NCI-H524 (cell line): ENCODE data around the gene USP11.

ENCODE experiments used
- DNase-seq, 2 experiments: peaks; one replicate each; lab custom pipeline; 2025; lab: John Stamatoyannopoulos, UW

USP11 gene

DNA sequence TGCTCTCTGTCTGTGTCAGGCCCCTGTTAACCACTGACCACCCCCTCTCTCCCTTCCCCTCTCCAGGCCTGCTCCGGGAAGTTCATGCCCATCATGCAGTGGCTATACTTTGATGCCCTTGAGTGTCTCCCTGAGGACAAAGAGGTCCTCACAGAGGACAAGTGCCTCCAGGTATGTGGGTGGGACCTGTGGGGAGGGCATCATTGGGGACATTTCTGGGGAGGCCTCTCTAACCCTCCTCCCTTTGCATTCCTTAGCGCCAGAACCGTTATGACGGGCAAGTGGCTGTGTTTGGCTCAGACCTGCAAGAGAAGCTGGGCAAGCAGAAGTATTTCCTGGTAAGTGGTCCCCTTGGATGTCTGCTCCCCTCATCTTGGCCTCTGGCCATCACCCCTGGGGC is 29.9 kb upstream of the USP11 start:
- DNase-seq: no peak

DNA sequence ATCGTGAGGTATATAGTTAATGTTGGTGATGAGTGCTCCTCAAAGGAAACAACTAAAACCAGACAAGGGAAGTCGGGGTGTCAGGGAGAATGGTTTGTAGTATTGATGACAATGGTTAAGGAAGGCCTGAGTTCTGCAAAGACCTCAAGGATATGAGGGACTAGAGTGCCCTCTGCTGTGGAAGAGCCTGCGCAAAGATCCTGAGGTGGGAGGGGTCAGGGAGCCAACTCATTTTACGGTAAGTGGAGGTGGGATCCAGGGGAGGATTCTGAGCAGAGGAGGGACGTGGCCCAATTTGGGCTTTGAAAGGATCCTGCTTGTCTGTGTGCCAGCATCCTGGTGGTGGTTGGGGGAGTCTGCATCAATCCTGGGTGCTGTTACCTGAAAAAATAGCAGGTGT is 27.8 kb upstream of the USP11 start:
- peak; percentile 17 to 69 for DNase-seq

DNA sequence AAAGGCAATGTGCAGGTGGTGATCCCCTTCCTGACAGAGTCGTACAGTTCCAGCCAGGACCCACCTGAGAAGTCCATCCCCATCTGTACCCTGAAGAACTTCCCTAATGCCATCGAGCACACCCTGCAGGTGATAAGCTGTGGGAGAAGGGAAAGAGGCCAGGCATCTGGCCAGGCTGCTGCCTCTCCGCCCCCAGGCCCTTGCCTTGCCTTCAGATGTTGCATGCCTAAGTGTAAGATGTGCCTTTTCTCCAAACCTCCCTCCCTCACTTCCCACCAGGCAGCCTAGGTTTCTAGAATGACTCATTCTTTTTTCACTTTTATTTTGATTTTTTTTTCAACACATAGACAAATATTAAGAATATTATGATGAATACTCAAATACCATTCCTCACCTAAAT is 26.5 kb upstream of the USP11 start:
- no peak for DNase-seq

- DNase-seq: no peak
Observed at GRCh38 chrX:47208108-47208507, 24.7 kb upstream of the USP11 start.

DNA sequence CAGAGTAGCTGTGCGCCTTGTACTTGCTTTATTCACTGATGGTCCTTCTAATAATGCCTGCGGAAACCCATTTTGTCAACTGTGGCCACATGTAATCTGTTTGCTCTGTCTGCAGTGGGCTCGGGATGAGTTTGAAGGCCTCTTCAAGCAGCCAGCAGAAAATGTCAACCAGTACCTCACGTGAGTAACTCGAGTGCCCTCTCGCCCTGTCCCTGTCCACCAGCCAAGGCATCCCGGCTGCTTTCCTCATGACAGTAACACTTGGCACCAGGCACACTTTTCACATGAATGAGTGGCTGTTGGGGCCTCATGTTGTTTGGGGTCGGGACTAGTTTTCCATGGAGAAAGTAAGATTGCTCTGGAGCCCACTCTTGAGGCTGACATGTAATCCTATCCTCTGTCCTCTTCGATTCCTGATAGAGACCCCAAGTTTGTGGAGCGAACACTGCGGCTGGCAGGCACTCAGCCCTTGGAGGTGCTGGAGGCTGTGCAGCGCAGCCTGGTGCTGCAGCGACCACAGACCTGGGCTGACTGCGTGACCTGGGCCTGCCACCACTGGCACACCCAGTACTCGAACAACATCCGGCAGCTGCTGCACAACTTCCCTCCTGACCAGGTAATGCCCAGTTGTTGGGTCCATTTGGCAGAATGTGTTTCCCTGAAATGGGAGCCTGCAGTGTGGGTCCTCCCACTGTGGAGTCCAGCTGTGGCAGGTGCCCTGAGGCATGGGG is 23.1 kb upstream of the USP11 start:
- DNase-seq: no peak

DNA sequence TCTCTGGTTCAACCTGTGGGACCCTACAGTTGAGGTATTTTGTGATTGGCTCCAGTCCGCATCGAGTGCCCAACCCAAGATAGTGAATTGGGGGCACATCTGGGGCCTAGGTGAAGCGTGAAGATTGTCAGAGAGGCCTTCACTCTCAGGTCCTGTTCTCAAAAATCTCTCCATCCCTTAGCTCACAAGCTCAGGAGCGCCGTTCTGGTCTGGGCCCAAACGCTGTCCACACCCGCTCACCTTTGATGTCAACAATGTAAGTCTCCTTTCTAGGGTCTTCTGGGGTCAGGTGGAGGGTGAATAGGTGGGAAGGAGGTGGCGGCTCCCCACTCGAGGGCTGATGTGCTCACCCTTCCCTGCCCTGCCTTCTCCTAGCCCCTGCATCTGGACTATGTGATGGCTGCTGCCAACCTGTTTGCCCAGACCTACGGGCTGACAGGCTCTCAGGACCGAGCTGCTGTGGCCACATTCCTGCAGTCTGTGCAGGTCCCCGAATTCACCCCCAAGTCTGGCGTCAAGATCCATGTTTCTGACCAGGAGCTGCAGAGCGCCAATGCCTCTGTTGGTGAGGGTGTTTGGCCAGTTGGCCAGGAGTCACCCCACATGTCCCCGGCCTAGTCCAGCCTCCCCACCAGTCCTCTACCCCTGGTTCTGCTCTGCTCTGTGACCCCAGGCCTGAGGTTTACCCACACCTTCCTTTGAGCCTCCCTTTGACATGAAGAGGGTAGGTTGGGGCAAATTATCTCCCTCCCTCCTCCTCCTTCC is 22.0 kb upstream of the USP11 start:
- DNase-seq: no peak

- DNase-seq: no peak
Observed at GRCh38 chrX:47212381-47213293, 20.2 kb upstream of the USP11 start.

DNA sequence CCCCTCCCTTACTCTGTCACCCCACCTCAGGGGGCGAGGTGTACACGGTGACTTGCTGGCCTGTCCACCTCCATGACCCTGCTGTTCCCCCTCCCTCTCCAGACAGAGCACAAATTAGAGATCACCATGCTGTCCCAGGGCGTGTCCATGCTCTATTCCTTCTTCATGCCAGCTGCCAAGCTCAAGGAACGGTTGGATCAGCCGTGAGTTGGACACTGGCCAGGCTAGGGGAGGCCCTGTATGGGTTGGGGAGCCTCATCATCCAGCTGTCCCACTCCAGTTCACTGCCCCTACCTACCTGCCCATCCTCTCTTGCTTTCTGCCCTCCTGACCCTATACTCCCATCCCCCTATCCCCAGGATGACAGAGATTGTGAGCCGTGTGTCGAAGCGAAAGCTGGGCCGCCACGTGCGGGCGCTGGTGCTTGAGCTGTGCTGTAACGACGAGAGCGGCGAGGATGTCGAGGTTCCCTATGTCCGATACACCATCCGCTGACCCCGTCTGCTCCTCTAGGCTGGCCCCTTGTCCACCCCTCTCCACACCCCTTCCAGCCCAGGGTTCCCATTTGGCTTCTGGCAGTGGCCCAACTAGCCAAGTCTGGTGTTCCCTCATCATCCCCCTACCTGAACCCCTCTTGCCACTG is 18.3 kb upstream of the USP11 start:
- DNase-seq: peak in 1 of 2 experiments; percentile 11

DNA sequence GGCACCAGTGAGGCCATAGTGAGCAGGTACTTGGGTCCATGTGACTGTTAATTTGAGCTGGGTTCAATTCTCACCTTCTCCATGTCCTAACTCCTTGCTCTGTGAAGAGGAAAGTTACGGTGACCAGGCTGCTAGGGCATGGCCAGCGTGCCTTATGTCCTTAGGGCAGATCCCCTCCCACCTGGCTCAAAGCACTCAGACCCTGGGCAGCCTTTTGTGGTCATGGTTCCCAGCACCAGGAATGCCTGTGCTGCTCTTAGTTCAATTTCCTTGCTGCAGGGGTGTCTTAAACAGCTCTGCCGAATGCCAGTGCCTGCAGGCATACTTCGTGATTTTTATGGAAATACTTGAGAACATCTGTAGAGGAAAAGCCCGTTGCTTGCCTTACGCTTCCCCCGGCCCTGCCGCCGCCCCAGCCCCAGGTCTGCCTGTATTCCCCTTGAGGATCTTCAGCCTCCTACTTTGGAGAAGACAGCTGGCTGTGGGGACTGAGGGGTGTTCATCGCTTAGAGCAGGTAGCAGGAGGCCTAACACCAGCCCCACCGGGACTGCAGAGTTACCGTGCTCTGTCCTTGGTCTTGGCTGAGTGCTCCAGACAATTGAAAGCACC is 17.4 kb upstream of the USP11 start:
- no peak for DNase-seq

- peak in 1 of 2 experiments; percentile 20 for DNase-seq
Observed at GRCh38 chrX:47216393-47216925, 16.4 kb upstream of the USP11 start.

DNA sequence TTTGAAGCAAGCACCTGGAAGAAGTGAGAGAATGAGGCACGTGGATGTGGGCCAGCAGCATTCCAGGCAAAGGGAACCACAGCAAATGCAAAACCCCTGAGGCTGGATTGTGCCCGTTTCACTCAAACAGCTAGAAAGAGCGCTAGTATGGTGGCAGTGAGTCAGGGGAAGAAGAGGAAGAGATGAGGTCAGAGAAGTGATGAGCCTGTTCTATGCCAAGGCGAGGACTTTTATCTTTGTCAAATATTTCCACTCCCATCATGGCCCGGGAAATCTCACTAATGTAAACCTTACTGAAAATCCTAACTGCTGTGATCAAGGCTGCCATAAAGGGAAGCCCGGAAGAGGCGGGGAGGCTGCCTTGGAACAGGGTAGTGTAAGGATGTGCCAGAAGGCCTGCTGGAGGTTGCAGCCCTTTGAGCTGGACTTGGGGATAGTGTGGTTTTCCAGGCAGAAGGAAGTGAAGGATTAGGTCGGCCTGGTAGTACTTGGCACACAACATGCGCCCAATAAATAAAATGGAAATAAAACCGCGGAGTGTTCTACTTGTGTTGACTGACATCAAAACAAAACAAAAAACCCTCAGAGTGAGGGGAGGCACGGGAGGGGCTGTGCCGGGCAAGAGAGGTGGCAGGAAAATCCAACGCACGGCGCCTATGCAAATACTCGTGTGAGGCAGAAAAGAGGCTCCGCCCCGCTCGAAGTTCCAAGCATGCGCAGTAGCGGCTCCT is 15.5 kb upstream of the USP11 start:
- DNase-seq: peak; percentile 67

DNA sequence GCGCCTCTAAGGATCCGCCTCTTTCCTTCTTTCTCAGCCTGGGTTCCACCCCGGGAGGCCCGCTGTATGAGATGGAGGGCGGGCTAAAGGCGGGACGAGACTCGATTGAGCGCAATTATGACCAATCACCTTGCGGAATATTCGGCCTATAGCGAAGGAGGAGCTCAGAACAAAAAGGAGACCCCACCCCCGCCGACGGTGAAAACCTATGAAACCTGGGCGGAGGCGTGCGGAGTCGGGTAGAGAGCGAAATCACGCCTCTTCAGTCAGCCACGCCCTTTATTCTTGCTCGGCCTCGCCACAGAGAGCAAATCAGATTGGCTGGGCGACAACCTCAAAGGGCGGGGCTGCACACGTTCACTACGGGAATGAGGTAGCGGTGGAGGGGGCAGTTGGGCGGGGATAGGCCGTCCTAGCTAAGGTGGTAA is 14.9 kb upstream of the USP11 start:
- peak; percentile 99 for DNase-seq

DNA sequence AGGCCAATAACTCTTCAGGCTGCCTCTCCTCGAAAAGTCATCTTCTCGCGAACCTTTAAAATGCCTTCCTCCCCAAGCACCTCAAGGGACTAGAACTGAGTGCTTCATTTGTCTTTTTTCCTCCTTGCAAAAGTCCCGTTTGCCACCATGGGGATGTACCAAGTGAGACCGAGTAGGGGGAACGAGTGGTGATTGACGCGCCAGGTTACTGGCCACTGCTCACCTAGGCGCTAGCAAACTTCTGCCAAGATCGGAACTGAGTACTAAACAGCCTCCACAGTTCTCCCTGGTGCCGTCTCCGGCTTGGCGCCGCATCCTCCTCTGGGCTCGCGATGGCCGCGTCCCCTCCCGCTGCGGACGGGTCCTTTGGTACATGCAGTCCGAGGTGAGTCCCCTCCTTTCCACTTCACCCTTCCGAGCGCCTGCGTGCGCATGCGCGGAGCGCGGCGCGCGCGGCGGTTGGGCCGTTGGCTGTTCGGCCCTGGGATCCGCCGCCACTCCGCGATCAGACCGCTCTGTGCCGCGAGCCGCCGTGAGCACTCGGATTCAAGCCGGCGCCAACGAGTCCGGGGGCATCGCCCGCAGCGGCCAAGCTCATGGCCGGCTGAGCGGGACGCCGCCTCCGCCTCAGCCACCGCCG is 14.4 kb upstream of the USP11 start, which contains the start of gene CDK16:
Gene CDK16, plus strand, starts transcription at position 402 of the 640 bp plus-strand sequence. CDS start 4,877 bp downstream, outside the sequence.
- peak; percentile 65 to 81 for DNase-seq

DNA sequence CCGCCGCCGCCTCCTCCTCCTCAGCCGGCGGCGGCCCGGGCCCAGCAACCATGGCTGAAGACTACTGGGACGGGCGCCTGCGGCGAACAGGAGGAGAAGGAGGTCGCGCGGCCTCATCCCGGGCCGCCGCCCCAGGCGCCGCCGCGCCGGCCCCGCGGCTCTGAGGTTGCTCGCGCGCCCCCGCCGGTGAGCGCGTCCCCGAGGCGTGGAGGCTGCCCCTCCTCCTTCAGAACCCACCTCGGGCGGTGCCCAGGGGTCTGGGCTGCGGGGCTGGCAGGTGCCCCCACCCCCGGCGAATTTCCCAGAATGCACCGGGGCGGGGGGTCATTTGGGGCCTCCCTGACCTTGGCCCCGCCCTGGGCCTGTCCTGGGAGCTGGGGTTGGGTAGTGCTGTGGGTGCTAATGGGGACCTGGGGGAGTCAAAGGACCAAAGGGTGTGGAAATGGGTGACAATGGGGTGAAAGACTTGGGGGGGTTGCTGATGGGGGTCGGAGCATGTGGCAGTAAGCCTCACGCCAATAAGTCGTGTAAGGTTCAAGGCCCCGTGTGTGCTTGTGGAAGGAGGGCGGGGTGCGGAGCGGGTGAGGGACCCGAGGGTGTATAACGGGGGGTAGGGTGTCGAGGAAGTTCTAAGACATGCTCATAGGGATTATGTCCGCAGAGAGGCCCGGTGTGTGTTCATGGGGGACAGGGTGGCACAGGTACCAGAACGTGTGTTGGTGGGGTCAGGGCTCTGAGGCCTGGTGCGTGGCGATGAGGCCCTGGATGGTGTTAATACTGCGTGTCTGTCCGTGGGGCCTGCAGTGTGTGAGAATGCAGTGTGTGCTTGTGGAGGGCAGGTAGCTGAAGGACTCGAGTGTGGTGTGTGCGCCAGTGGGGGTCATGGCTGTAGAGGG is 13.6 kb upstream of the USP11 start:
- DNase-seq: peak; percentile 14 to 50

DNA sequence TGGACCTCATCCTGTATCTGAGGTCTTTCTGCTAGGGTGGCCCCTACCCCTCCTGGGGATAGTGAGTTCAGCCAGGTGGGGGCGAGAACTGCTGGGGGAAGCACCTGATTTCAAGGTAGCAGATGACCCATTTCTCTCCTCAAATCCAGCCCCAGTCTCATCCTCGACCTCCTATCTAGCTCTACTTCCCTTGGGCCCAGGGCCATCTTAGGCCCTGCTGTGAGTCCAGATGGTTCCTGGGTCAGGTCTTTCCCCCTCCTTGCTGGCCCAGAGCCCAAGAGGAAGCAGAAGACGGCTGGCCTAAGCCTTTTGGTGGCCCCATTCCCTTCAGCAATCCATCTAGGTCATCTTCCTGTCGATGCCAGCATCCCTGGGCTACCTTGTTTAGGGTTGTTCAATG is 11.1 kb upstream of the USP11 start:
- DNase-seq: no peak

DNA sequence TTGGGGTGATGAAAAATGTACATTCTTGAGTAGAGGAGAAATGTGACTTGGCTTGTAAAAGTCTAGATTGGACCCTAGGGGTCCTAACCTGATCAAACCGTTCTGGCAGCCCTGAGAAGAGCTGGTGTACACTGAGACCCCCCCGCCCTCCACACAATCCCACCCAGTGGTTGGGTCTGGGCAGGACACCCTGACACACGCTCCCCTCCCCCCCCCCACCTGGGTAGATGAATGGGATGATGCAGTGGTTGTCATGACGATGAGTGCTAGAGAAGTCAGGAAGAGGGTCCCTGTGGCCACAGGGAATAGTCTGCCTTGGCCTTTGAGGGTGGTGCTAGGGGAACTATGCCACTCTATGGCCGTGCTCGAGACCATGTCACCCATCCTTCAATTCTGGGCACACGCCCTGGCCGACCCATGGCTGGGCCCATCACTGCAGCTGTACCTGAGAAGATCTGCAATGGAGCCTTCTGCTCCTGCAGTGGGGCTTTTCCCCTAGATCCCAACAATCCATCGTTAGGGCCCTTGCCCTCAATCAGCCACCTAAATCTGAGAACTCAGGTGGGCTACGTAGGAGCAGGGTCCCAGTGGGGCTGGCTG is 10.0 kb upstream of the USP11 start:
- no peak for DNase-seq

GRCh38 chrX:47223476-47224250 is 9.1 kb upstream of the USP11 start:
- no peak for DNase-seq
